Esophagus squamous epithelium (tissue), 4 donors: ENCODE data around the gene KCNK18.

Experiments
- CTCF ChIP-seq, 6 experiments: fragments of 450-650 bp in 4 of 6; fragments of 200-600 bp in 2 of 6; sonication (generic) in 2 of 6; IDR thresholded peaks; one replicate each; pipeline ENCODE4 v1.5.1; 2016 to 2019; ENCODE audit warnings: antibody characterized with exemption in 6 of 6, mild to moderate bottlenecking in 4 of 6, moderate library complexity in 4 of 6
- POLR2A ChIP-seq, 4 donors: fragments of 450-650 bp; IDR thresholded peaks; one replicate each; pipeline ENCODE4 v1.6.1; 2017; ENCODE audit warnings: antibody characterized with exemption in 4 of 4, mild to moderate bottlenecking in 4 of 4, moderate library complexity in 3 of 4

DNA sequence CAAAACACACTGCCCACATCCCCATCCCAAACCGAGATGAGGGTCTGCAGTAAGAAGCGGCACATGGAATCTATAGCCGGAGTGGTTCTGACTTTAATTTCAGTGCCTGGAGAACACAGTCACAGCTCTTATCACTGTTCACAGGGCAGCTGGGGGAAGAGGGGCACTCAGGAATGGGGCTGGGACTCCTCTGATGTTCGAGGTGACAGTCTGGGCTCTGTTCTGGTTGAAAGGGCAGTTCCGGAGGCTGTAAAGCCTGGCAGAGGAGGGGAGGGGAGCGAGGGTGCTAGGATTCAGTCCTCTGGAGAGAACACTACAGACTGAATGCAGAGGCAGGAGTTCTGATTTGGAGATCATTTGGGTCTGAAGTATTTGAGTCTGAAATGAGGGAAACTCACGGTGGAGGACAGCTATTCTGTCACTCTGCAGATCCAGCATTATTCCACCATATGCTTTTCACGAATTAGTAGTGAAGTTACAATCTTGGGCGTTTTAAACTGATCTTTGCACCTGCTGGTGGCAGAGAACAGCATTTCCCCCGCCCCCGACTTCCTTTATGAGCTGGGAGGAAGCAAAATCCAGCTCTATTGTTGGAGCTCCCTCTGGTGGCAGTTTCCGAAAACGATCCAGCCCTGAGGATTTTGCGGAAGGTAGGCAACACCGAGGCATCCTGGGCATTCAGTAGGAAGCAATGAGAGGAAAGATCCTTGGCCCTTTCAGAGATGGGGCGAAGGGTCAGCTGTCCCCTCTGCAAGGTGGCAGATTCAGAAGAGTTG lies 22.7 kb upstream of the KCNK18 start:
- TF ChIP-seq CTCF (IDR thresholded peaks at IDR 0.05) (peak; percentile 68 to 87 (median 81)), POLR2A (IDR thresholded peaks at IDR 0.05) (no peak)
